Skeletal muscle tissue (tissue), 4 donors: ENCODE results near the gene ACADSB. TPM values are rescaled to one million over a fixed set of nuclear protein-coding genes. Genes with fewer than 3 reads are reported as not detected.

ENCODE experiments used
- H3K27ac ChIP-seq: one replicate; pipeline ENCODE4 v1.7.0; 2013; ENCODE audit warnings: mild to moderate bottlenecking, low read depth, low read length, inconsistent platforms
- H3K27me3 ChIP-seq, 3 donors: one replicate each; pipeline ENCODE4 v1.7.0; 2013; ENCODE audit warnings: low read length in 3 of 3; ENCODE audit not compliant: control insufficient read depth in 3 of 3, insufficient read depth in 3 of 3
- H3K36me3 ChIP-seq, 3 donors: one replicate each; pipeline ENCODE4 v1.7.0; 2013; ENCODE audit warnings: low read length in 3 of 3; ENCODE audit not compliant: control insufficient read depth in 3 of 3, insufficient read depth in 3 of 3
- H3K4me1 ChIP-seq, 3 donors: one replicate each; pipeline ENCODE4 v1.7.0; 2013; ENCODE audit warnings: low read length in 3 of 3, mild to moderate bottlenecking in 3 of 3; ENCODE audit not compliant: control insufficient read depth in 3 of 3, insufficient read depth in 3 of 3
- H3K4me3 ChIP-seq, 3 donors: one replicate each; pipeline ENCODE4 v1.7.0; 2013; ENCODE audit warnings: low read length in 3 of 3
- H3K9ac ChIP-seq, 3 donors: one replicate each; pipeline ENCODE4 v1.7.0; 2013; ENCODE audit warnings: low read length in 3 of 3, mild to moderate bottlenecking in 3 of 3, moderate library complexity in 2 of 3, low read depth in 1 of 3
- H3K9me3 ChIP-seq, 3 donors: one replicate each; pipeline ENCODE4 v1.7.0; 2013; ENCODE audit warnings: low read length in 3 of 3; ENCODE audit not compliant: control insufficient read depth in 3 of 3
- total RNA-seq: library from RNA; depleted of rRNA; stranded (reverse); fragments of >200 nt; gene quantifications from one replicate; pipeline ENCODE4 v1.2.3, GENCODE V29; 2014
- donor health status: Osteomylitis.

Gene ACADSB
- total RNA-seq, 1 donor from 2014 or later, result 6.8 TPM

- peaks cover 0 to 4% (median 0%) of the 10 kb centered on the region in 3 donors for H3K4me1 ChIP-seq
- peaks cover 11 to 13% (median 12%) of the 10 kb centered on the region in 3 donors for H3K36me3 ChIP-seq
- H3K27ac ChIP-seq, result no peak overlapping the region
- no peak overlapping the region for H3K9ac ChIP-seq
- H3K27me3 ChIP-seq, result no peaks in the 10 kb centered on the region
- no peaks in the 10 kb centered on the region for H3K9me3 ChIP-seq
- no peak overlapping the region for H3K4me3 ChIP-seq
Observed at GRCh38 chr10:123034332-123034731, 25.5 kb downstream of the ACADSB start.

GRCh38 chr10:123035467-123036086 is 26.8 kb downstream of the ACADSB start:
- Histone ChIP-seq H3K9me3 (no peaks in the 10 kb centered on the region), H3K4me1 (peaks cover 0 to 4% (median 0%) of the 10 kb centered on the region in 3 donors), H3K4me3 (no peak overlapping the region), H3K36me3 (peaks cover 11 to 13% (median 12%) of the 10 kb centered on the region in 3 donors), H3K27ac (no peak overlapping the region), H3K9ac (no peak overlapping the region), H3K27me3 (no peaks in the 10 kb centered on the region)

- peaks cover 13 to 21% (median 19%) of the 10 kb centered on the region in 3 donors for H3K36me3 ChIP-seq
- H3K27ac ChIP-seq, result no peak overlapping the region
- H3K4me3 ChIP-seq, result no peak overlapping the region
- H3K9ac ChIP-seq, result peak overlapping the region in 1 of 3 donors; percentile 10
- H3K4me1 ChIP-seq, result peaks cover 0 to 4% (median 0%) of the 10 kb centered on the region in 3 donors
- H3K9me3 ChIP-seq, result no peaks in the 10 kb centered on the region
- H3K27me3 ChIP-seq, result no peaks in the 10 kb centered on the region
Observed at GRCh38 chr10:123038782-123039631, 30.2 kb downstream of the ACADSB start.

- peaks cover 0 to 4% (median 0%) of the 10 kb centered on the region in 3 donors for H3K4me1 ChIP-seq
- peaks cover 13 to 22% (median 21%) of the 10 kb centered on the region in 3 donors for H3K36me3 ChIP-seq
- H3K4me3 ChIP-seq, result no peak overlapping the region
- no peaks in the 10 kb centered on the region for H3K9me3 ChIP-seq
- no peaks in the 10 kb centered on the region for H3K27me3 ChIP-seq
- no peak overlapping the region for H3K27ac ChIP-seq
- H3K9ac ChIP-seq, result no peak overlapping the region
Observed at GRCh38 chr10:123039632-123039930, 30.8 kb downstream of the ACADSB start.

GRCh38 chr10:123042708-123043408 is 34.1 kb downstream of the ACADSB start:
- H3K27ac ChIP-seq, result no peak overlapping the region
- H3K27me3 ChIP-seq, result no peaks in the 10 kb centered on the region
- H3K9me3 ChIP-seq, result no peaks in the 10 kb centered on the region
- peaks cover 10 to 27% (median 22%) of the 10 kb centered on the region in 3 donors for H3K36me3 ChIP-seq
- H3K9ac ChIP-seq, result no peak overlapping the region
- no peak overlapping the region for H3K4me3 ChIP-seq
- peaks cover 0 to 4% (median 0%) of the 10 kb centered on the region in 3 donors for H3K4me1 ChIP-seq

GRCh38 chr10:123043409-123043925 is 34.7 kb downstream of the ACADSB start:
- H3K4me3 ChIP-seq, result no peak overlapping the region
- H3K9me3 ChIP-seq, result no peaks in the 10 kb centered on the region
- no peak overlapping the region for H3K9ac ChIP-seq
- peaks cover 0 to 4% (median 0%) of the 10 kb centered on the region in 3 donors for H3K4me1 ChIP-seq
- no peaks in the 10 kb centered on the region for H3K27me3 ChIP-seq
- peaks cover 11 to 33% (median 27%) of the 10 kb centered on the region in 3 donors for H3K36me3 ChIP-seq
- H3K27ac ChIP-seq, result no peak overlapping the region

- Histone ChIP-seq H3K36me3 (peaks cover 11 to 37% (median 30%) of the 10 kb centered on the region in 3 donors), H3K9me3 (no peaks in the 10 kb centered on the region)
Observed at GRCh38 chr10:123044391-123044790, 35.6 kb downstream of the ACADSB start.

GRCh38 chr10:123045961-123046731 is 37.3 kb downstream of the ACADSB start:
- H3K9me3 ChIP-seq, result no peaks in the 10 kb centered on the region
- H3K36me3 ChIP-seq, result peaks cover 14 to 46% (median 38%) of the 10 kb centered on the region in 3 donors

More at GRCh38 chr10:123044391-123044790, 35.6 kb downstream of the ACADSB start:
- H3K4me3 ChIP-seq, result no peak overlapping the region
- no peaks in the 10 kb centered on the region for H3K4me1 ChIP-seq
- H3K27ac ChIP-seq, result no peak overlapping the region
- H3K27me3 ChIP-seq, result no peaks in the 10 kb centered on the region
- no peak overlapping the region for H3K9ac ChIP-seq

GRCh38 chr10:123057968-123058367 is 49.2 kb downstream of the ACADSB start:
- Histone ChIP-seq H3K9me3 (no peaks in the 10 kb centered on the region), H3K4me3 (no peak overlapping the region), H3K9ac (no peak overlapping the region), H3K27me3 (no peaks in the 10 kb centered on the region), H3K27ac (no peak overlapping the region), H3K36me3 (peaks cover 7 to 8% (median 8%) of the 10 kb centered on the region in 3 donors), H3K4me1 (no peaks in the 10 kb centered on the region)

More at GRCh38 chr10:123045961-123046731, 37.3 kb downstream of the ACADSB start:
- Histone ChIP-seq H3K27ac (no peak overlapping the region), H3K4me3 (no peak overlapping the region), H3K4me1 (no peaks in the 10 kb centered on the region), H3K27me3 (no peaks in the 10 kb centered on the region), H3K9ac (no peak overlapping the region)
